Activated CD4-positive, CD25-positive, alpha-beta regulatory T cell treated with anti-CD3 and anti-CD28 coated beads, Interleukin-2, amount 50 U/mL, for 72 hours (primary cell): ENCODE data around the gene MAN2B2.

Experiments
- DNase-seq: peaks from one replicate; pipeline ENCODE4 v3.0.0; 2021

The MAN2B2 gene

DNA sequence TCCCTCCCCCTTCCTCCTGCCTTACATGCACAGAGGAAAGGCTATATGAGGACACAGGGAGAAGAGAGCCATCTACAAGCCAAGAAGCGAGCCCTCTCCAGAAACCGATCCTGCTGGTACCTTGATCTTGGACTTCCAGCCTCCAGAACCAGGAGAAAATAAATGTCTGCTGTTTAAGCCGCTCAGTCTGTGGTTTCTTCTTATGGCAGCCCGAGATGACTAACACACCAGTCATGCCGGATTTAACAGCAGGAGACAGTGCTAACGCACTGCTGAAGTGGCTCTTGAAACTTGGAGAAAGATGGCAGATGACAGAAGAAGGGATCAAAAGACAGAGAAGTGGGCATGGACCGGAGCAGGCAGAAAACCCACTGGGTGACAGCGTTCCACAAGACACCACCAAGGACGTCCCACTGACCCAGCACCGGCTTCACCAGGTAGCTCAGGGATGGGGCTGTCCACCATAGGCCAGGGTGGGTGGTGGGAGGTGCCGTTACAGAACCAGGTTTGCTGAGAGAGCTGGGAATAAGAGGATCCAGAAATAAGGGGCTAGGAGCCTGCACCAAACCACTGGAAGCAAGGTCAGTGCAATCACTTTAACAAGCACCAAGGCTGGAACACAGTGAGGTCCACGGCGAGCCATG is 6.2 kb upstream of the MAN2B2 start:
- DNase-seq: no peak

DNA sequence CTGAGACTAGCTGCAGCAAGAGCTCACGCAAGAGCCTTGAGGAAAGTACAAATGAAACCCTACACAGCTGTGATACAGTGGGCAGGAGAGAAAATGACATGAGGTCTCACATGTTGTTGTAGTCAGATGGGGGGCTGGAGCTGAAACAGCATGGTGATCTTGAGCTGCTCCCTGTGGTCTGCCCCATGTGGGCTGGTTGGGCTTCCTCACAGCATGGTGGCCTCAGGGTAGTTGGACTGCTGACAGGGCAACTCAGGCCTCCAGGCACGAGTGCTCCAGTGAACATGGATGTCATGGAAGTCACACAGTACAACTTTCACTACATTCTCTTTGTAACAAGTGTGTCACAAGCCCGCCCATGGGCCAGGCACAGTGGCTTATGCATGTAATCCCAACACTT is 3.4 kb upstream of the MAN2B2 start:
- no peak for DNase-seq

DNA sequence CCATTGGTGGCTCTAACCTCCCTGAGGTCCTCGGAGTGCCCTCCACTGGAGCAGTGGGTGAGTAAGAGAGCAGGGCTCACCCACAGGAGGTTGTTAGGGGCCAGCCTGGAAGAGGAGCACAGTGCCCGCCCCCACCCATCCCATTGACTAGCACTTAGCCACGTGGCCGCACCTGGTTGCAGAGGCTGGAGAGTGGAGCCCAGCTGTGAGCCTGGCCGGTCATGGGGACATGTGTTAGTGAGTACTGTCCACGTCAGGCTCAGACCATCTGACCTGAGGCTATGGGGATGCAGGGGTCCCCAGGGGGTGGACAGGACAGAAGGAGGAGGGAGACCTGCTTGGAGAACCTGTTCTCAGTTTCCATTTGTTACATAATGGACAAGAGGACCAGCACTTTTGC is 1.4 kb upstream of the MAN2B2 start:
- DNase-seq: no peak

DNA sequence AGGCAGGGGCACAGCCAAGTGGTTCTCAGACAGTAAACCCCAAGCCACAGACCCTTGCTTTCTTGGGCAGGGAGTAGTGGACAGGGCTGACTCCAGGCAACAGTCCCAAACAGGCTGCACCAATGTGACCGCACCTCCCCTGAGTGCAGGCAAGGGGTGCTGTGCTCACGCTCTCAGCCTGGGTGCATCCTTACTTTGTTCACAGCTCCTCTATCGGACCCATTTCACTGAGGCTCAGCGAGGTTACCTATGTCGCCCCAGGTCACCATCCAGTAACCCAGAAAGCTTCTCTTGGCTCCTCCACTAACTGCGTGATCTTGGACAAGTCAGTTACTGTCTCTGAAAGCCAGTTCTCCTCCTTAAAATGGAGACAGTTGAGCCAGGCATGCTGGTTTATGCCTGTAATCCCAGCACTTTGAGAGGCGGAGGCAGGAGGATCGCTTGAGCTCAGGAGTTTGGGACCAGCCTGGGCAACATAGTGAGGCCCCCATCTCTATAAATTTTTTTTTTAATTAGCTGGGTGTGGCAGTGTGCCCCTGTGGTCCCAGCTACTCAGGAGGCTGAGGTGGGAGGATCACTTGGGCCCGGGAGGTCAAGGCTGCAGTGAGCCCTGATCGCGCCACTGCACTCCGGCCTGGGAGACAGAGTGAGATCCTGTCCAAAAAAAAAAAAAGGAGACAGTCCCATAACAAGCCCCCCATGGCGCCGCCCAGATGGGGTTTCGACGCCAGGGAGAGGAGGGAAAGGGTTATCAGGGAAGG is 823 bp upstream of the MAN2B2 start:
- no peak for DNase-seq

DNA sequence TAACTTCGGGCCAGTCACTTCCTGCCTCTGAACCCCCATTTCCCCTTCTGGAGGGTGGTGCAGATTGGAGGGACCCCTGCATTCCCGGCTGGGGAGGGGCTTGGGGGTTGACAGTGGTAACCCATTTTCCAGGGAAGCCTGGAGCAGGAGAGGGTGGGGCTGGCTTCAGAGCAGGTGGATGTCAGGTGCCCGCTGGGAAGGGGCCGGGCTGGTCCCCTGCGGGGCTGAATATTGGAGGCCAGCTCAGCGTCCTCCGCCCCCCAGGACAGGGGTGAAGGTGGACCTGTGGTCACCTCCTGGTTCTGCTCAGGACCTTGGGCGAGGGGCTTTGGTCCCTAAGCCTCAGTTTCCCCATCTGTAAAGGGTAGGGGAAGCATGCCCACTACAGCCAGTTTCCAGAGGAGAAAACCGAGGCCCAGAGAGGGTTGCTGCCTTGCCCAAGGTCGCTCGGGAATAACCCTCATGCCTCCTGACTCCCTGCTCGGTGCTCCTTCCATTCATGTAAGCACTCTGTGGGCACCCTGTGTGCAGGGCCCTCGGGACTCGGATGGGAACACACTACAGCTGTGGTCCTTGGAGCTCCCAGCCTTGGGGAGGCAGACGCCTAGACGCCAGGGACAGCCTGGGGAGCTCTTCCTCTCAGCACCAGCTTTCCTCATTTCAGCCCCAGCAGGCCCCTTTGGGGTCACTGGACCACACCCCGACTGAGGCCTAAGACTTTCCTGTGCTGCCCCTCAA is 683 bp downstream of the MAN2B2 start:
- DNase-seq: no peak

DNA sequence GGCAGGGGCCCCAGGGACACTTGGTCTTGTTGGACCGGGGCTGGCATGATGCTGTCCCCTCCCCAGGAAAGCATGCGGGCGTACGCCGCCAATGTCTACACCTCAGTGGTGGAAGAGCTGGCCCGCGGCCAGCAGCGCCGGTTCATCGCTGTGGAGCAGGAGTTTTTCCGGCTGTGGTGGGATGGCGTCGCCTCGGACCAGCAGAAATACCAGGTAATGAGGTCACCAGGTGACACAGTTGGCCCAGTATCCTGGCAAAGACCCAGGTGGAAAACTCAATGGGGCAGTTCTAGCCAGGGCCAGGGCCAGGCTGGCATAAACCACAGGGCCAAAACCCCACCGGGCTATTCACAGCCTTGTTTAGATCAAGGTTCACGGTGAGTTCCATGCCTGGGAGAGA is 1.5 kb downstream of the MAN2B2 start:
- no peak for DNase-seq

DNA sequence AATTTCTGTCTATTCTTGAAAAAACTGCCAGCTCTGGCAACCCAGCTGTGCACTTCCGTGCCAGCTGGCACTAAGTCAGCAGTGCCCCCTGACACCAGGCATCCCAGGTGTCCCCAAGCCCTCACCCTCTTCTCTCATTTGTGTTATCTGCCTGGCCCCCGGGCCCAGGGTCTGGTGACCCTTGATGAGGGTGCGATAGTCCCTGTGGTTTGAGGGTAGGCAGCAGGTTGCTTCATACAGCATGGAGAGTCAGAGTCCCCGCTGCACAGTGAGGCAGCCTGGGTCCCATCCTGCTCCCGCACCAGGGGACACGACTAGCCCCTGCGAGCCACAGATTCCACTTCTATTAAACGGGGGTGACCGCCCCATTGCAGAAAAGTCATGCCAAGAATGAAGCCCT is 1.9 kb downstream of the MAN2B2 start:
- no peak for DNase-seq

DNA sequence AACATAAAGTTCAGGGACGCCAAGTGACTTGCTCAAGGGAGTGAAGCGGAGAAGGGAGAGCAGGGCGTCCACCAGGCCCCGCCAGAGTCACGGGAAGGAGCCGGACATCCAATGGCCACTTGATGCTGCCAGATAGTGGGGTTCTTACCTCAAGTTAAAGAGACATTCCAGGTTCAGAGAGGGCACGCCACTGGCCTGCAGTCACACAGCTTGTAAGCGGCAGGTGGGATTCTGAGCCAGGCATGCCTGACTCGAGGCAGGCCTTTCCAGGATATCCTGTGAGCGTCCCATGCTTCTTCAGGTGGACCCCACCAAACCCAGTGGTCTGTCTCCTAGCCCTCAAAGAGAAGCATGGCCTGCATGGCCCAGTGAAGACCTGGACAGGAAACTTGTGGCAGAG is 2.4 kb downstream of the MAN2B2 start:
- DNase-seq: no peak

DNA sequence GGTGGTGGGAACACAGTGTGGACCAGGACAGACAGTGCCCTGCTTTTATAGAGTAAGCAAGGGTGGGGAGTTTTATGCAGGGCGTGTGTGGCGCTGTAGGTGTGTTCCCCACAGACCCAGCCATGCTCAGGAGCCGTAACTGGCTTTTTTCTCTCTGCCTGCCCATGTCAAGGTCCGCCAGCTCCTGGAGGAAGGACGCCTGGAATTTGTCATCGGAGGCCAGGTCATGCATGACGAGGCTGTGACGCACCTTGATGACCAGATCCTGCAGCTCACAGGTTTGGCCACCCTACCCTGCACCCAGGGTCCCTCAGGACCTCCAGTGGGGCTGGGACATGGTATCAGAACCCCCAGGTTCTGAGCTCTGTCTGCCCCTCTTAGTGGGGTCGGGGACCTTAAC is 3.2 kb downstream of the MAN2B2 start:
- DNase-seq: no peak

DNA sequence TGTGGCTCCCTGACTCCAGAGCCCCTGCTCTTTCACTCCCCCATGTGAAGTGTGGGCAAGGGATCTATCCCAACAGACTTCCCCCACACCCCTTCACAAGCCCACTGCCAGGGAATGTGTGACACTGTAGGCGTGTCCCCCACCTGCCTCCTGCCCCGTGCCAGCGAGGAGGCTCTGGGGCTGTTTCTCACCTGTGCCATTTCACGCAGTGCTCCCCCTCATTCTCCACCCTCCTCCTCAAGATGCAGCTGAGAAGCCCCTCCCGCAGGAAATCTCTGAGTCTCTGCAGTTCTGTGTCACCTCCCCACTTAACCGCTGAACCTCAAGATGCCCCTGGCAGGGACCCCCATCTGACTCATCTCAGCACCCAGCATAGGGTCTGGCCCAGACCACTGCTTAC is 5.4 kb downstream of the MAN2B2 start:
- DNase-seq: no peak

DNA sequence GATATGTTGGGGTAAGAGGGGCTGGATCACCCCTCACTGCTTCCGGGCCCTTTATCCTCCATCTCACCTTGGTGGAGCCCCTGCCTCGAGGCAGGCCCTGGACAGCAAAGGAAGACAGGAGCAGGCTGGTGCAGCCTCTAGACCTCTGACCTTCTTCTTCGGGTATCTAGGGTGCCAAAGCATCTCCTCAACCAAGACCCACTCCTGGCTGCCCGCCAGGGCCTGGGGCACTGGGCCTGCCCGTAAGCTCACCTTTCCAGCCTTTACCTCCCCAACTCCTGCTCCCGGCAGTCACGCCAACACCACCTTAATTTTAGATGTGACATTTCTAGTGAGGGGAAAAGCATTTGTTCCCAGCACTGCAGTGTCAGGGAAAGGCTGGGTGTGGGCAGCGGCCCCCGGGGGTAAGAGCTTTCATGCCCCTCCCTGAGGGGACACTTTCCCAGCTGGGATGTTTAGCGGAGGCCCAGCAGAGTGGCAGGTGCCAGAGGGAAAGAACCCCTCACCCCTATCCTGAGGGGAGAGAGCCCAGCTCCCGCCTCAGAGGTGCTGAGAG is 6.7 kb downstream of the MAN2B2 start:
- DNase-seq: no peak

DNA sequence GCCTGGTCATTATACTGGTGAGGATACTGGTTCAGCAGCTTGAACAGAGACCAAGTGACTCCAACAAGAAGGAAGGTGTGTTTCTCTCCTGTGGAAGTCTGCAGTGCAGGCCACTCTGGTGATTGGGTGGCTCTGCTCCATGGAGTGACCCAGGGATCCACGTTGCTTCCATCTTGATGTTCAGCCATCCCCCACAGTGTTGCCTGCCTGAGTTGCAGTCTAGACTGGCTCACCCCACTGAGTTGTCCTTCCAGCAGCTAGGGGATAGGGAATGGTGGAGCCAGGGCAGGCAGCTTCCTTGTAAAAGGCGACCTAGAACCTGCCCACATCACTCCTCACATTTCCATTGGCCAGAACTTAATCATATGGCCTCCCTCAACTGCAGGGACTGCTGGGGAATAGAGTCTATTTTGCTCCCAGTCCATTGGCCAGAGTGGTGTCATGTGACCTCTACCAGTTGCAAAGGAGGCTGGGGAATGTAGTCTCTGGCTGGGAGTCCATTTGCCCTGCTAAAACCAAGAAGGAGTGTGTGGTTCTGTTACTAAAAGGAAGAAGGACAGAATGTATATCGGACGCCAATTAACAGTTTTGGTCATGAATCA is 8.0 kb downstream of the MAN2B2 start:
- no peak for DNase-seq

DNA sequence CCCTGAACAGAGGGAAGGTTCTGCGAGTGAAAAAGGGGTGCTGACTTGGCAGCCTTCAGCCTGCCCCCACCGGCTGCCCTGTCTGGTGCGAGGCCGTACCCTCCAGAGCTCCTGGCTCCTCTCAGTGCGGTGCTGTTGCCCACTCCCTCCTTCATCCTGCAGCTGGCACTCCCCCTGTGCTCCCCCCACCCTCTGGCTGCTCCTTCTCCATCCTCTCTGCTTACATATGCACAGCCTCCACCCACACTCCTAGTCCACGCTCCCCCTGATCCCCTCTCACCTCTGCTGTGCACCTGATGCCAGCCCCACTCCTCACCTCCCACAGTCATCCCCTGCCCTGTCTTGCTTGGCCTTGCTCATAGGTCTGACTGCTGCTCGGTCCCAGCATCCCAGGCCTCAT is 9.9 kb downstream of the MAN2B2 start:
- DNase-seq: no peak

DNA sequence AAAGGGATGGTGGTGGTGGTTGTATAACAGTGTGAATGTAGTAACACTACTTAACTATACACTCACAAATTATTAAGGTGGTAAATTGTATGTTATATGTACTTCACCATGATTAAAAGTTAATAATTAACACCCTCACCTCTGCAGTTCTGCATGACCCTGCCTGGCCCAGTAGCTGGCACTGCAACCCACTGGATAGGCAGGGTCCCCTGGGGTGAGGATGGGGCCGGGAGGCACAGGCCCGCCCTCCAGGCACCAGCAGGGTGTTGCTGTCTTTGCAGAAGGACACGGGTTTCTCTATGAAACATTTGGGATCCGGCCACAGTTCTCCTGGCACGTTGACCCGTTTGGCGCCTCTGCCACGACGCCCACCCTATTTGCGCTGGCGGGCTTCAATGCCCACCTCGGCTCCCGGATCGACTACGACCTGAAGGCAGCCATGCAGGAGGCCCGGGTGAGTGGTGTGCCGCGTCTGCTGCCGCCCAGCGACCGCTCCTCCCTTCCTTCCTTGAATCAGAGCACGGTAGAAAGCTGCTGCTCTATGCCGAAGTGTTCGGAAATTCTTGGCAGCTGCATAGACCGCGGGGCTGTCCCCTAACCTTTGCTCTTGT is 11.8 kb downstream of the MAN2B2 start:
- no peak for DNase-seq

DNA sequence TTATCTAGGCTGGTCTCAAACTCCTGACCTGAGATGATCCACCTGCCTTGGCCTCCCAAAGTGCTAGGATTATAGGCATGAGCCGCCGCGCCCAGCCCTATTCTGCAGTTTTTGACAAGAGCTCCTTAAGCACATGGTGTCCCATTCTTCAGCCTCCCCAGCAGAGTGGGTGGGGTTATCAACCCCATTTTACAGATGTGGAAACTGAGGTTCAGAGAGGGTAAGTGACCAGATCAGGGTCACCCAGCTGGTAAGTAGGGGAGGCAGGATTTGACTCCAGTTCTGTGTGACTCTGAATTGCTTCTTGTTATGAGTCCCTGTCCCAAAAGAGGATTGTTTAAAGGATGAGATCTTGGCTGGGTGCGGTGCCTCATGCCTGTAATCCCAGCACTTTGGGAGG is 14.5 kb downstream of the MAN2B2 start:
- no peak for DNase-seq

DNA sequence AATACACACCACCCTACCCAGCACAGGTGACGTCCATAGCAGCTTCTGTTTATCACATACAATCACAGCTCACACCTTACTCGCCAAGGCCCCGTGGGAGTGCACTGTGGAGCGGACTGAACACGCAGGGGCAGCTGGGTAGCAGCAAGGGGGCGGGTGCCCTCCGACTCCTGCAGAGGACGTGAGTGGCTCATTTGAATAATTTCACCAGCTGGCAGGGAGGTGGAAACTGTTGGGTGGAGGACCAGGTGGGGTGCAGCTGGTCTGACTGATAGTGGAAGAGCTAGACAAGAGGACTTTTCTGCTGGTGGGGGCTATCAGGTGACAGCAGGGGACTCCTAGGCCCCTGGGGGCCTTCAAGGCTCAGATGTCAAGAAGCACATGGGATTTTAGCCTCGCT is 16.3 kb downstream of the MAN2B2 start:
- DNase-seq: no peak

DNA sequence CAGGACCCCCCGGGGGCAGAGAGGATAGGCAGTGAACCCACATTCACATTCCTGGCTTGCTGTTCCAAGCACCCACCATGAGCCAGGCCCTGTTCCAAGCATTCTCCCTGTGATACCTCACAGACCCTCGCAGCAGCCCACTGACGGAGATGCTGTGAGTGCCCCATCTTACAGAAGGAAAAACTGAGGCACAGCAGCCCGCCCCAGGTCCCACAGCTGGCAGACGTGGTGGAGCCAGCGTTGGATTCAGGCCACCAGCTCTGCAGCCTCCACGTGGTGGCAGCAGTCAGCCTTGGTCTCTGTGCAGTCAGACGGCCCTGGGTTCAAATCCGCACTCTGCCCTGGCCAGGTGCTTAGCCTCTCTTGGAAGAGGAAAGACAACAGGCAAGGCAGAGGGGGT is 16.8 kb downstream of the MAN2B2 start:
- no peak for DNase-seq

DNA sequence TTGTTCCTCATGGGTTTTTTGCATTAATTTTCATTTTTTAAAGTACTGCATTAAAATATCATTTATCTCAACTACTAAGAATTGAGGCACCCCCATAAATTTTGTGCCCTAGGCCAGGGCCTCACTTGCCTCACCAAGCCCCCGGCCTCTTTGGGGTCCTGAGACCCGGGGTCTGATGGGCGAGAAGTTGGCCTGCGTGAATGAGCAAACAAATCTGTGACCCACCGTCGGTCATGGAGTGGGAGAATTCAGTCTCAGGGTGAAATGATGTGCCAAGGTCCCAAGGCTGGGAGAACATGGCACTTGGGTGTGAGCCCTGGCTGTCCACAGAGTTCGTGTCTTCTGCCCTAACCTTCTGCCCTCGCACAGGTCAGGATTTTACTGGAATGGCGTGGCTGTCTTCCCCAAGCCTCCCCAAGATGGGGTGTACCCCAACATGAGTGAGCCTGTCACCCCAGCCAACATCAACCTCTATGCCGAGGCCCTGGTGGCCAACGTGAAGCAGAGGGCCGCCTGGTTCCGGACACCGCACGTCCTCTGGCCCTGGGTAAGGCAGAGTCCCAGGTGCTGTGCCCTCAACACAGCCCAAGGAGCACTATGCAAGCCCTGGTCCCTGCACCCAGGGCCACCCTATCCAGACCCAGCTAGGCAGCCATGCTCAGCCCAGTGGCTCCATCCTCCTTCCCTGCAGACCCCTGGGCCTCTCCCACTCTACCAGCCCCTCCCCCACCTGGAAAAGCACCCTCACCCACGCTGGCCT is 18.0 kb downstream of the MAN2B2 start:
- DNase-seq: no peak

DNA sequence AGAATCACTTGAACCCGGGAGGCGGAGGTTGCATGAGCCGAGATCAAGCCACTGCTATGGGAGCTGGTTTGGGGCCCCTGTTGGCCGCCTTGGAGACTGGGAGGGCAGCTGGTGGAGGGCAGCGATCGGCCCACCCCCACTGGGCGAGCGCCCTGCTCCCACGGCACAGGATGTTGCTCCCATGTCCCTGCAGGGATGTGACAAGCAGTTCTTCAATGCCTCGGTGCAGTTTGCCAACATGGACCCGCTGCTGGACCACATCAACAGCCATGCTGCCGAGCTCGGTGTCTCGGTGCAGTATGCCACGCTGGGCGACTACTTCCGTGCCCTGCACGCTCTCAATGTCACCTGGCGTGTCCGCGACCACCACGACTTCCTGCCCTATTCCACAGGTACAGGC is 19.4 kb downstream of the MAN2B2 start:
- DNase-seq: no peak

DNA sequence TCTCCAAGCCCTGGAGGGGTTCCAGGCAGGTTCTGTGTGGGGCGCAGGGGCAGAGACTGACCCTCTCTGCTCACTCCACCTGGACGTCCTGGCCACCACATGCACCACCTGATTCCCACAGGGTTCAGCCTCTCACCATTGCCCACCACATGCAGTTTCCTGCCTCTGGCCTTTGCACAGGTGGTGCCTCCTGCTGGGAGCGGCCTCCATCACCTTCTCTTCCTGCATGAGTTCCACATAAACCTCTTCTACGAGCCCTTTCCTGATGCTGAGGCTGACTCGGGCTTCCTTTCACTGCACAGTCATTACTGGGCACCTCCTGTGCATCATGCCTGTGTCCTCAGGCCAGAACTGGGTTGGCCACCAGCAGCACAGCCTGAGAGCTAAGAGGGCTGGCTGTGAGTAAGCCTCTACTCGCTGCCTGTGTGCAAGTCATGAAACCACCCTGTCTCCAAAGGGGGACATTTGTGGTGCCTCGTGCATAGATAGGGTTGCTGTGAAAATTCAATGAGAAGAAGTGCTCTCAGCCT is 19.9 kb downstream of the MAN2B2 start:
- DNase-seq: no peak

DNA sequence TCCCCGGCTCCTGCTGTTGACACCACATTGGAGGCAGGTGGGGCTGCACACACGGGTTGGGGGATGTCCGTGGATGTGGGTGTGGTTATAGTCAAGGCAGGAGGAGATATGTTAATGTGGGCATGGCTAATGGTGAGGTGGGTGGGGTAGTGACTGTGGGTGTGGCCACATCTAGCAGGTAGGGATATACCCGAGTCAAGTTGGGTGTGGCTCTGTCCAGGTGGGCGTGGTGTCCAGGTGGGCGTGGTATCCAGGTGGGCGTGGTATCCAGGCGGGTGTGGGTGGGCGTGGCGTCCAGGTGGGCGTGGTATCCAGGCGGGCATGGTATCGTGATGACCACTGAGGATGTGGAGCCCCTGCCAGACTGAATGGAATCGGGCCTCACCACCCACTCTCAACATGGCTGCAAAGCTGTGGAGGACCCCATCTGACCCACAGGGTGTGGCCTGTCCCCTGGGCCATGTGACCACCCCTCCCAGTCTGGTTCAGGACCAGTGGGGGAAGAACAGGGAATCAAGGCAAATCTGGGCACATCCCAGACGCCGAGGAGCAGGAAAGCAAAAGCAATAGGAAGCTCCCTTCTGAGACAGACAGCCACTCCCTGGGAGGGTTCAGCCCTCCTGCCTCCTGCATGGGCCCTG is 21.0 kb downstream of the MAN2B2 start:
- DNase-seq: no peak

DNA sequence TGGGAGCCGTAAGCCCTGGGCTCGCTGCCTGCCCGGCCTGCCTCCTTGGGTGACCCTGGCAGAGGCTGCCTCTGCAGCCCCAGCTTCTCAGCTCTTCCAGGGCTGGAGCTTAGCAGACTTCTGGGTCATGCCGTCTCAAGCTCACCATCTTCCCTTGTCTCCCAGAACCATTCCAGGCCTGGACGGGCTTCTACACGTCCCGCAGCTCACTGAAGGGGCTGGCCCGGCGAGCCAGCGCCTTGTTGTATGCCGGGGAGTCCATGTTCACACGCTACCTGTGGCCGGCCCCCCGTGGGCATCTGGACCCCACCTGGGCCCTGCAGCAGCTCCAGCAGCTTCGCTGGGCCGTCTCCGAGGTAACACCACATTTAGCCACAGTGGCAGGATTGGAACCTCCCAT is 22.0 kb downstream of the MAN2B2 start:
- DNase-seq: no peak
